Stimulated activated naive B cell treated with anti-CD40 and anti-IgM and Interleukin-4, amounts not matched to agents 10 μg/mL and 1 μg/mL and 100 μg/mL, for 72 hours (primary cell): ENCODE data around the gene KCTD15.
A peak's percentile ranks its signal among the peaks of the same experiment; 100 is the strongest.
"Not testable (repeated sequence)": the region's sequence is repeated elsewhere in the genome, so short reads cannot be mapped to it uniquely, and the experiment has no call there.

Source experiments
- ATAC-seq, 2 donors: fragments of 150-1000 bp; cut with Tn5 transposase; replicated peaks; 2 replicates each; pipeline ENCODE4 v1.10.0; 2021; ENCODE audit warnings: moderate library complexity in 1 of 2
- DNase-seq: peaks from one replicate; pipeline ENCODE4 v3.0.0; 2021
- H3K27ac Mint-ChIP-seq: one replicate; pipeline ENCODE4 v1.8.0; 2022; ENCODE audit warnings: mild to moderate bottlenecking, mixed read lengths
- H3K27me3 Mint-ChIP-seq, 2 donors: one replicate each; pipeline ENCODE4 v1.8.0; 2022; ENCODE audit warnings: mixed read lengths in 2 of 2
- H3K36me3 Mint-ChIP-seq, 2 donors: one replicate each; pipeline ENCODE4 v1.8.0; 2022; ENCODE audit warnings: mixed read lengths in 2 of 2, mild to moderate bottlenecking in 1 of 2
- H3K4me1 Mint-ChIP-seq, 2 donors: one replicate each; pipeline ENCODE4 v1.8.0; 2022; ENCODE audit warnings: mixed read lengths in 2 of 2, mild to moderate bottlenecking in 1 of 2
- H3K4me3 Mint-ChIP-seq, 2 donors: one replicate each; pipeline ENCODE4 v1.8.0; 2022; ENCODE audit warnings: mild to moderate bottlenecking in 2 of 2, mixed read lengths in 2 of 2, moderate library complexity in 1 of 2
- H3K9me3 Mint-ChIP-seq, 2 donors: one replicate each; pipeline ENCODE4 v1.8.0; 2022; ENCODE audit warnings: mixed read lengths in 2 of 2, mild to moderate bottlenecking in 1 of 2

Gene KCTD15

DNA sequence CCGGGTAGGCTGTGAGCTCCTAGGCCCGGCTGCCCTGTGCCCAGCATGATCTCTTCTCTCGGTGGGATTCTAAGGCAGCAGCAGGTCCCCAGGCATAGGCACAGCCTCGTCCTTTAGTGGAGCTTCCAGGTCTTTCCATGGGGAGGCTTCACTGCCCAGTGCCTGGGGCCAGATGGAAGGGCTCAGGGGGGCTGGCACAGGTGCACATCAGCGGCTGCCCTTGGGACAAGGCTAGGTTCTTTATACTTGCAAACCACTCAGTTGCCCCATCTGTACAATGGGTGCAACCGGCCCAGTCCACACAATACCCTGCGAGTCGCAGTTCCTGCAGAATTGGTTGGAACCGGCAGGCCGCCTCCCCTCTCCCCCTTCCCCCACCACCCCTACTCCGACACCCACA is 14.2 kb downstream of the KCTD15 start:
- Mint-ChIP-seq H3K36me3 (peaks cover 4% of the 10 kb centered on the region in 2 donors), H3K4me3 (no peak overlapping the region), H3K4me1 (peaks cover 0 to 5% of the 10 kb centered on the region in 2 donors), H3K9me3 (no peaks in the 10 kb centered on the region), H3K27me3 (no peaks in the 10 kb centered on the region), H3K27ac (no peak overlapping the region)
- ATAC-seq (no peak), DNase-seq (no peak)

GRCh38 chr19:33811246-33811645 is 14.6 kb downstream of the KCTD15 start:
- H3K4me3 Mint-ChIP-seq, result no peak overlapping the region
- H3K9me3 Mint-ChIP-seq, result no peaks in the 10 kb centered on the region
- H3K27ac Mint-ChIP-seq, result no peak overlapping the region
- peaks cover 0 to 2% of the 10 kb centered on the region in 2 donors for H3K4me1 Mint-ChIP-seq
- H3K27me3 Mint-ChIP-seq, result no peaks in the 10 kb centered on the region
- H3K36me3 Mint-ChIP-seq, result peaks cover 4% of the 10 kb centered on the region in 2 donors
- no peak for DNase-seq
- ATAC-seq, result no peak

- no peak overlapping the region for H3K27ac Mint-ChIP-seq
- no peaks in the 10 kb centered on the region for H3K27me3 Mint-ChIP-seq
- DNase-seq (no peak), ATAC-seq (no peak)
- peaks cover 2 to 3% of the 10 kb centered on the region in 2 donors for H3K4me1 Mint-ChIP-seq
- no peak overlapping the region for H3K4me3 Mint-ChIP-seq
- peaks cover 4% of the 10 kb centered on the region in 2 donors for H3K36me3 Mint-ChIP-seq
- H3K9me3 Mint-ChIP-seq, result no peaks in the 10 kb centered on the region
Observed at GRCh38 chr19:33811736-33812387, 15.2 kb downstream of the KCTD15 start.

DNA sequence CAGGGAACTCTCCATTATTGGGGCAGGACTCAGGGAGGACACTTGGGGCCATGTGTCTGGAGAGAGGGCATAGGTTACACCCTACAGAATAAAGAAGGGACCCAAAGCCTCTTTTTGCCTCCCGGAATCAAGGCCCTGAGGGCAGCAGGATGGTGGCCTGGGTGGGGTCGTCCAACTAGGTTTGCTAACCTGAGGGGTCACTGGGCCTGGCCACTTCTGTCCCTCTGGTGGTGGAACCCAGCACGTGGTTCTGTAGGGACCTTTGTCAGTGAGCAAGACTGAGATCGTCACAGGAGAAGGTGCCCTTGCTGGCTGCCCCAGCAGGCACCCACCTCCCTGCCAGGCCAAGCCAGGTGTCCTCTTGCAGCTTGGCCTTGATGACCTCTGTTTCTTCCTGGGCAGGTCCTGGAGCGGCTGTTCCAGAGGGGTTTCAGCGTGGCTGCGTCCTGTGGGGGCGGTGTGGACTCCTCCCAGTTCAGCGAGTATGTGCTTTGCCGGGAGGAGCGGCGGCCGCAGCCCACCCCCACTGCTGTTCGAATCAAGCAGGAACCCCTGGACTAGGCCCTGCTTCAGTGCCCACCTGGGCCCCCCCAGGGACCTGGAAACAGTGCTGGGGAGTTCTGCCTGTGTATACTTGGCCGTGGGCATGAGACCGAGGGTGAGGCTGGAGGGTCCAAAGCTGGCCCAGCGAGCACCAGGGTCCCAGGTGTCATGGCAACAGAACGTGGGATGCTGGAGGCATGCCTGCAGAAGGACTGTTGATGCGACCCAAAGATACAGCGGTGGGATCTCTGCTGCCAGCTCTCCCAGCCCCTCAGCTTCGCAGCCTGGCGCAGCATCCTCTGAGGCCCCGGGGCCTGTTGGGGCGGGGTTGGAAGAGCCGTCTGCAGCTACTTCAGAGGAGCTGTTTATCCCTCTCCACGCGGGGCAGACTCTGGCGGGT is 16.0 kb downstream of the KCTD15 start:
- Mint-ChIP-seq H3K36me3 (peaks cover 4% of the 10 kb centered on the region in 2 donors), H3K4me1 (peaks cover 5 to 7% of the 10 kb centered on the region in 2 donors), H3K27ac (no peak overlapping the region), H3K9me3 (no peaks in the 10 kb centered on the region), H3K4me3 (no peak overlapping the region), H3K27me3 (no peaks in the 10 kb centered on the region)
- ATAC-seq, result no peak
- no peak for DNase-seq

GRCh38 chr19:33813391-33814101 is 16.9 kb downstream of the KCTD15 start:
- Mint-ChIP-seq H3K36me3 (peaks cover under 1 to 2% of the 10 kb centered on the region in 2 donors), H3K4me3 (no peak overlapping the region), H3K9me3 (no peaks in the 10 kb centered on the region), H3K27ac (no peak overlapping the region), H3K27me3 (no peaks in the 10 kb centered on the region), H3K4me1 (peaks cover 8 to 9% of the 10 kb centered on the region in 2 donors)
- no peak for ATAC-seq
- DNase-seq, result no peak

GRCh38 chr19:33814181-33815165 is 17.8 kb downstream of the KCTD15 start:
- no peak for ATAC-seq
- Mint-ChIP-seq H3K9me3 (no peaks in the 10 kb centered on the region), H3K27ac (no peak overlapping the region), H3K36me3 (peaks cover 0 to 2% of the 10 kb centered on the region in 2 donors), H3K4me1 (peaks cover 15 to 19% of the 10 kb centered on the region in 2 donors), H3K4me3 (no peak overlapping the region), H3K27me3 (no peaks in the 10 kb centered on the region)
- DNase-seq, result no peak

GRCh38 chr19:33815380-33816340 is 19.0 kb downstream of the KCTD15 start:
- DNase-seq, result no peak
- Mint-ChIP-seq H3K4me3 (no peak overlapping the region), H3K36me3 (peaks cover 0 to 2% of the 10 kb centered on the region in 2 donors), H3K27ac (no peak overlapping the region), H3K9me3 (no peaks in the 10 kb centered on the region), H3K4me1 (peaks cover 19 to 28% of the 10 kb centered on the region in 2 donors), H3K27me3 (no peaks in the 10 kb centered on the region)
- ATAC-seq, result no peak

DNA sequence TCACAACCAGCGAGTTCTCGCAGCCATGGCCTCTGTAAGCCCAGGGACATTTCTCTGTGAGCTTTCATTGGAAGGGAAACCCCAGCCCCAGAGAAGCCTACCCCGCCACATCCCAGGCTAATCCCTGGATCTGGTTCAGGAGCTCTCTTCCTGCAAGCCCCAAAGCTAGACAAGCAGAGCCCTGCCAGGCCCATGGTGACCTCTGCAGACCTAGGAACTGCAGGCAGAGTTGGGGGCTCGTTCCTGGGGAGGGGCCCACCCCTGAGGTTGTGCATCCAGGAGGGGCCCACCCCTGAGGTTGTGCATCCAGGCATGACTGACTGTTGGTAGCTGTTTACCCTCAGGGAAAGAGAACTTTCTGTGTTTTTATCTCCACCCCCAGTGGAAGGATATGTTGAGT is 21.7 kb downstream of the KCTD15 start:
- H3K4me3 Mint-ChIP-seq, result no peak overlapping the region
- no peaks in the 10 kb centered on the region for H3K27me3 Mint-ChIP-seq
- no peak for DNase-seq
- peaks cover 24 to 34% of the 10 kb centered on the region in 2 donors for H3K4me1 Mint-ChIP-seq
- no peak overlapping the region for H3K27ac Mint-ChIP-seq
- H3K9me3 Mint-ChIP-seq, result no peaks in the 10 kb centered on the region
- no peaks in the 10 kb centered on the region for H3K36me3 Mint-ChIP-seq
- ATAC-seq, result no peak

GRCh38 chr19:33819078-33819477 is 22.4 kb downstream of the KCTD15 start:
- peaks cover 24 to 34% of the 10 kb centered on the region in 2 donors for H3K4me1 Mint-ChIP-seq
- H3K4me3 Mint-ChIP-seq, result peak overlapping the region; percentile 75 to 82
- H3K27ac Mint-ChIP-seq, result peak overlapping the region; percentile 0
- ATAC-seq, H3K27me3 Mint-ChIP-seq, H3K36me3 Mint-ChIP-seq, H3K9me3 Mint-ChIP-seq: not testable (repeated sequence)
- peak; percentile 14 for DNase-seq

- H3K4me1 Mint-ChIP-seq, result peaks cover 24 to 34% of the 10 kb centered on the region in 2 donors
- H3K27ac Mint-ChIP-seq, result peak overlapping the region; percentile 0
- no peaks in the 10 kb centered on the region for H3K36me3 Mint-ChIP-seq
- no peaks in the 10 kb centered on the region for H3K9me3 Mint-ChIP-seq
- ATAC-seq (no peak), DNase-seq (no peak)
- no peaks in the 10 kb centered on the region for H3K27me3 Mint-ChIP-seq
- H3K4me3 Mint-ChIP-seq, result peak overlapping the region; percentile 75 to 82
Observed at GRCh38 chr19:33819506-33819879, 22.8 kb downstream of the KCTD15 start.

DNA sequence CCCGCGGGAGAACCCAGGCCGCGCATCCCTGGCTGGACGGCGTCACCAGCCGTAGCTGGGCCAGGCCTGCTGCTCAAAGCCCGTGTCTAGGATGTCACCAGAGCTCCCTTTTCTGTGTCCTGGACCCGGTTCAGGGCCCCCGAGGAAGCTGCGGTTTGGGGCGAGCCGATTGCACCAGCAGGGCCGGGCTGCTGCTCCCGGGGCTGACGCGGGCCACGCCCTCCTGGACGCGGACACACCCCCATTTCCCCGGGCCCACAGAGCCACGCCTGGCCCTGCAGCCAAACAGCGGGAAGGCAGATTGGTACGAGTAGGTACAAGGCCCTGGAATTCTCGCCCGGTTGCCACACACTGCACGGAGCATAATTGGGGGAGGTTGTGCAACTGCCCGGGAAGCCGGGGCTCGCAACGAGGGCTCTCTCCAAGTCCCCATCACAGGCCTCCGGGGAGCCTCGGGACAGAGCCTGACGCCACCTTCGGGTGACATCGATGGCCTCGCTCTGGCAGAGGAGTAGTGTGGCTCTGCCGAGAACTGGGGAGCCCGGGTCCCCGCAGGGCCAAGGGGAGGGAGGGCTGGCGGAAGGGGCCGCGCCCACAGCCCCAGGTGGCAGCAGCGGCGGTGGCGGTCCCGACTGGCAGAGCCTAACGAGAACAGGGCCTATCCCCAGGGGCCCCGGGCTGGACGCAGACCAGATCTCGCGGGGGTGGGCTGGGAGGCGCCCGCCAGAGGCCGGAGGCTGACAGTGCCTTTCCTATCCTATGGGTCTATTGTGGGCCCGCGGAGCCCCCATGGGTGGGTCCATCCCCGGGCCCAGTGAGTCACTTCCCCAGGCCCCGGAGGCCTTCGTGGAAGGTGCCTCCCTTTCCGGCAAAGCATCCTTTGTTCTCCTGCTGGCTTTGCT is 23.5 kb downstream of the KCTD15 start:
- Mint-ChIP-seq H3K4me1 (peaks cover 24 to 34% of the 10 kb centered on the region in 2 donors), H3K27ac (peak overlapping the region; percentile 37)
- ATAC-seq, result peak; percentile 70 to 76

GRCh38 chr19:33821871-33822270 is 25.2 kb downstream of the KCTD15 start:
- Mint-ChIP-seq H3K36me3 (no peaks in the 10 kb centered on the region), H3K27ac (no peak overlapping the region), H3K9me3 (no peaks in the 10 kb centered on the region), H3K4me3 (no peak overlapping the region), H3K4me1 (peaks cover 22 to 32% of the 10 kb centered on the region in 2 donors), H3K27me3 (peaks cover 0 to 6% of the 10 kb centered on the region in 2 donors)
- ATAC-seq (no peak), DNase-seq (no peak)

More for the DNA sequence above, 23.5 kb downstream of the KCTD15 start:
- DNase-seq, result peak; percentile 50
- Mint-ChIP-seq H3K4me3 (peak overlapping the region; percentile 82 to 83), H3K27me3 (no peaks in the 10 kb centered on the region), H3K9me3 (no peaks in the 10 kb centered on the region), H3K36me3 (no peaks in the 10 kb centered on the region)
